ENCODE results near the gene COL5A1.

Gene COL5A1

GRCh38 chr9:134804871-134805270, 163.3 kb downstream of the COL5A1 start:
- DNase-seq, result no peak
- intact Hi-C loops (cut with DNase I), result no loop called here

GRCh38 chr9:134807716-134808446, 166.3 kb downstream of the COL5A1 start:
- no peak for DNase-seq
- intact Hi-C loops (cut with DNase I), result no loop called here

- intact Hi-C loops (cut with DNase I), result no loop called here
- DNase-seq, result no peak
Observed at GRCh38 chr9:134808447-134808792, 166.8 kb downstream of the COL5A1 start.

- DNase-seq, result no peak
- intact Hi-C loops (cut with DNase I), result no loop called here
Observed at GRCh38 chr9:134809292-134809691, 167.7 kb downstream of the COL5A1 start.

GRCh38 chr9:134809826-134810225, 168.2 kb downstream of the COL5A1 start:
- intact Hi-C loops (cut with DNase I), result no loop called here
- DNase-seq, result no peak

GRCh38 chr9:134811079-134811672, 169.6 kb downstream of the COL5A1 start:
- intact Hi-C loops (cut with DNase I), result no loop called here

GRCh38 chr9:134811673-134812342, 170.2 kb downstream of the COL5A1 start:
- intact Hi-C loops (cut with DNase I), result no loop called here
- no peak for DNase-seq

More at GRCh38 chr9:134811079-134811672, 169.6 kb downstream of the COL5A1 start:
- DNase-seq, result no peak

GRCh38 chr9:134812343-134812673, 170.7 kb downstream of the COL5A1 start:
- intact Hi-C loops (cut with DNase I), result no loop called here
- no peak for DNase-seq

GRCh38 chr9:134813841-134814240, 172.2 kb downstream of the COL5A1 start:
- intact Hi-C loops (cut with DNase I), result no loop called here
- DNase-seq, result no peak

- intact Hi-C loops (cut with DNase I), result no loop called here
- no peak for DNase-seq
Observed at GRCh38 chr9:134814598-134815215, 173.1 kb downstream of the COL5A1 start.

- DNase-seq, result no peak
- intact Hi-C loops (cut with DNase I), result no loop called here
Observed at GRCh38 chr9:134815435-134816214, 174.0 kb downstream of the COL5A1 start.

GRCh38 chr9:134816264-134816663, 174.7 kb downstream of the COL5A1 start:
- intact Hi-C loops (cut with DNase I), result no loop called here
- DNase-seq, result no peak

GRCh38 chr9:134818000-134818568, 176.5 kb downstream of the COL5A1 start:
- intact Hi-C loops (cut with DNase I), result no loop called here
- DNase-seq, result no peak

GRCh38 chr9:134818591-134818990, 177.0 kb downstream of the COL5A1 start:
- DNase-seq, result no peak
- intact Hi-C loops (cut with DNase I), result no loop called here

- intact Hi-C loops (cut with DNase I), result no loop called here
- no peak for DNase-seq
Observed at GRCh38 chr9:134820901-134821300, 179.3 kb downstream of the COL5A1 start.

GRCh38 chr9:134822541-134822940, 180.9 kb downstream of the COL5A1 start:
- DNase-seq, result no peak
- intact Hi-C loops (cut with DNase I), result no loop called here

- DNase-seq, result no peak
- intact Hi-C loops (cut with DNase I), result no loop called here
Observed at GRCh38 chr9:134823623-134824022, 182.0 kb downstream of the COL5A1 start.

- intact Hi-C loops (cut with DNase I), result no loop called here
- DNase-seq, result no peak
Observed at GRCh38 chr9:134824583-134824982, 183.0 kb downstream of the COL5A1 start.

GRCh38 chr9:134825025-134825424, 183.4 kb downstream of the COL5A1 start:
- DNase-seq, result no peak
- intact Hi-C loops (cut with DNase I), result no loop called here
